Nephron progenitor cell (in vitro differentiated cells): ENCODE results near the gene EIF2S1.

ENCODE experiments used
- DNase-seq: peaks from one replicate; pipeline ENCODE4 v3.0.0; 2021
- H3K27ac Mint-ChIP-seq: 2 replicates; pipeline ENCODE4 v1.8.0; 2021; ENCODE audit warnings: mild to moderate bottlenecking, moderate library complexity, mixed read lengths
- H3K27me3 Mint-ChIP-seq: 2 replicates; pipeline ENCODE4 v1.8.0; 2021; ENCODE audit warnings: mild to moderate bottlenecking, low read depth, mixed read lengths; ENCODE audit not compliant: poor library complexity
- H3K36me3 Mint-ChIP-seq: 2 replicates; pipeline ENCODE4 v1.8.0; 2021; ENCODE audit warnings: low read depth, mixed read lengths
- H3K4me1 Mint-ChIP-seq: 2 replicates; pipeline ENCODE4 v1.8.0; 2021; ENCODE audit warnings: mixed read lengths
- H3K4me3 Mint-ChIP-seq: 2 replicates; pipeline ENCODE4 v1.8.0; 2021; ENCODE audit warnings: mild to moderate bottlenecking, moderate library complexity, mixed read lengths
- H3K9me3 Mint-ChIP-seq: 2 replicates; pipeline ENCODE4 v1.8.0; 2021; ENCODE audit warnings: mild to moderate bottlenecking, moderate library complexity, mixed read lengths
- TF ChIP-seq, protein P1 (sequence below): fragments of 200-600 bp; sonication (generic); IDR thresholded peaks from 2 replicates; pipeline ENCODE4 v1.5.0; 2021; ENCODE audit warnings: antibody characterized with exemption

Gene EIF2S1

GRCh38 chr14:67365476-67365875, 5.3 kb downstream of the EIF2S1 start:
- H3K27me3 Mint-ChIP-seq = no peaks in the 10 kb centered on the region
- no peak overlapping the region for H3K4me3 Mint-ChIP-seq
- no peak overlapping the region for H3K27ac Mint-ChIP-seq
- DNase-seq = no peak
- H3K36me3 Mint-ChIP-seq = peaks cover 66% of the 10 kb centered on the region
- TF ChIP-seq, protein P1, sequence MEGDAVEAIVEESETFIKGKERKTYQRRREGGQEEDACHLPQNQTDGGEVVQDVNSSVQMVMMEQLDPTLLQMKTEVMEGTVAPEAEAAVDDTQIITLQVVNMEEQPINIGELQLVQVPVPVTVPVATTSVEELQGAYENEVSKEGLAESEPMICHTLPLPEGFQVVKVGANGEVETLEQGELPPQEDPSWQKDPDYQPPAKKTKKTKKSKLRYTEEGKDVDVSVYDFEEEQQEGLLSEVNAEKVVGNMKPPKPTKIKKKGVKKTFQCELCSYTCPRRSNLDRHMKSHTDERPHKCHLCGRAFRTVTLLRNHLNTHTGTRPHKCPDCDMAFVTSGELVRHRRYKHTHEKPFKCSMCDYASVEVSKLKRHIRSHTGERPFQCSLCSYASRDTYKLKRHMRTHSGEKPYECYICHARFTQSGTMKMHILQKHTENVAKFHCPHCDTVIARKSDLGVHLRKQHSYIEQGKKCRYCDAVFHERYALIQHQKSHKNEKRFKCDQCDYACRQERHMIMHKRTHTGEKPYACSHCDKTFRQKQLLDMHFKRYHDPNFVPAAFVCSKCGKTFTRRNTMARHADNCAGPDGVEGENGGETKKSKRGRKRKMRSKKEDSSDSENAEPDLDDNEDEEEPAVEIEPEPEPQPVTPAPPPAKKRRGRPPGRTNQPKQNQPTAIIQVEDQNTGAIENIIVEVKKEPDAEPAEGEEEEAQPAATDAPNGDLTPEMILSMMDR = no peak
- H3K9me3 Mint-ChIP-seq = no peaks in the 10 kb centered on the region
- H3K4me1 Mint-ChIP-seq = peaks cover 26% of the 10 kb centered on the region

GRCh38 chr14:67370830-67371229, 10.7 kb downstream of the EIF2S1 start:
- no peak for DNase-seq
- H3K36me3 Mint-ChIP-seq = peaks cover 80% of the 10 kb centered on the region
- H3K27ac Mint-ChIP-seq = no peak overlapping the region
- H3K4me1 Mint-ChIP-seq = no peaks in the 10 kb centered on the region
- no peaks in the 10 kb centered on the region for H3K27me3 Mint-ChIP-seq
- TF ChIP-seq, protein P1 = no peak
- no peaks in the 10 kb centered on the region for H3K9me3 Mint-ChIP-seq
- no peak overlapping the region for H3K4me3 Mint-ChIP-seq

DNA sequence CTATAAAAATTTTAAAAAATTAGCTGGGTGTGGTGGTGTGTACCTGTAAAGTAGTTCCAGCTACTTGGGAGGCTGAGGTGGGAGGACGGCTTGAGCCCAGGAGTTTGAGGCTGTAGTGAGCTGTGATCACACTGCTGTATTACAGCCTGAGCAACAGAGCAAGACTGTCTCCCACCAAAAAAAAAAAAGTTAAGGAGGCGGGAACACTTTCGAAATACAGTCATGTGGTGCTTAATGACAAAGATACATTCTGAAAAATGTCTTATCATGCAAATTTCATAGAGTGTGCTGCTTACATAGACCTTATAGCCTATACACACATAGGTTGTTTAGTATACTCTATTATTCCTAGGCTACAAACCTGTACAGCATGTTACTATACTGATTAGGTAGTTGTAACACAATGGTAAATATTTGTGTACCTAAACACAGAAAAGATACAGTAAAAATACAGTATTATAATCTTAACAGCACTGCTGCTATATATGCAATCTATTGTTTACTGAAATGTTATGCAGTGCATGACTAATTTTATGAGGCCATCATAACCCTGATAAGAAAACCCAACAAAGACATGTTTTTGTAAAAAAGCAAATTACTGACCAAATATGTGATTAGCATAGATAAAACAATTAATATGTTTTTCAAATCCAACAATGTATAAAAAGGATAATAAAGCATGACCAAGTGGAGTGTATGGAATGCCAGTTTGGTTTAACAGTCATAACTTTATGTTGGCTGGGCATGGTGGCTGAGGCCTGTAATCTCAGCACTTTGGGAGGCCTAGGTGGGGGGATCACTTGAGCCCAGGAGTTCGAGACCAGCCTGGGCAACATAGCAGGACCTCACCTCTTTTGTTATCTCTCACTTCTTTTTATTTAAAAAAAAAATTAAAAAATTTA, 11.4 kb downstream of the EIF2S1 start:
- H3K36me3 Mint-ChIP-seq = peaks cover 79% of the 10 kb centered on the region
- no peaks in the 10 kb centered on the region for H3K27me3 Mint-ChIP-seq
- H3K4me1 Mint-ChIP-seq = no peaks in the 10 kb centered on the region
- no peak overlapping the region for H3K27ac Mint-ChIP-seq
- no peak for DNase-seq
- H3K4me3 Mint-ChIP-seq = no peak overlapping the region
- H3K9me3 Mint-ChIP-seq = no peaks in the 10 kb centered on the region
- TF ChIP-seq, protein P1 = no peak

DNA sequence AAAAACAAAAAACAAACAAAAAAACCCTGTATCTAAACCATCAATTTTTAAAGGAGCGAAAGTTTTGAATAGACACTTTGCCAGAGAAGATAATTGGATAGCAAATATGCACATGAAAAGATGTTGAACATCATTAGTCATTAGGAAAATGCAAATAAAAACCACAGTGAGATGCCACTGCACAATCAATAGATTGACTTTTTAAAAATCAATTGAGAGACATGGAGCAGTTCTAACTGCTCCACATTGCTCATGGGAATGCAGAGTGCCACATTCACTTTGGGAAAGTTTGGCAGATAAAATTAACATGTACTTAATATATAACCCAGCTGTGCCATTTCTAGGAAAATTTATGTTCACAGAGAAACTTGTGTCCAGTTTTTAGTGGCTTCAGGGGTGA, 12.7 kb downstream of the EIF2S1 start:
- Mint-ChIP-seq H3K9me3 (no peaks in the 10 kb centered on the region), H3K4me1 (no peaks in the 10 kb centered on the region), H3K27ac (no peak overlapping the region), H3K4me3 (no peak overlapping the region), H3K36me3 (peaks cover 79% of the 10 kb centered on the region), H3K27me3 (peaks cover 3% of the 10 kb centered on the region)
- DNase-seq = no peak
- TF ChIP-seq, protein P1 = no peak

- Mint-ChIP-seq H3K4me1 (no peaks in the 10 kb centered on the region), H3K4me3 (no peak overlapping the region), H3K27ac (peak overlapping the region; percentile 64), H3K36me3 (peaks cover 74% of the 10 kb centered on the region), H3K27me3 (peaks cover 3% of the 10 kb centered on the region), H3K9me3 (no peaks in the 10 kb centered on the region)
- TF ChIP-seq, protein P1 = no peak
- DNase-seq = no peak
These were observed 13.2 kb downstream of the EIF2S1 start for GRCh38 chr14:67373347-67373746.

DNA sequence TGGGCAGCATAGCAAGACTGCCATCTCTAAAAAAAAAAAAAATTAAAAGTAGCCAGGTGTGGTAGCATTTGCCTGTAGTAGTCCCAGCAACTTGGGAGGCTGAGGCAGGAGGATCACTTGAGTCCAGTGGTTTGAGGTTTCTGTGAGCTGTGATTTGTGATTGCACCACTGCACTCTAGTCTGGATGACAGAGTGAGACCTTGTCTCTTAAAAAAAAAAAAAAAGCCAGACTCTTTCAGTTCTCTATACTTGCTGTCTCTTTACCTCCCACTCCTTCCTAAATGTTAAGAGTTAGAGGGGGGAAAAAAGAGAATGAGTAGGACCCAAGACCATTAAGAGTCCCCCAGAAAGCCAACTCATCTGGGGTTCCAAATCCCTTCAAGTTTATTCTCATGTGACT, 17.8 kb downstream of the EIF2S1 start:
- Mint-ChIP-seq H3K9me3 (no peaks in the 10 kb centered on the region), H3K27me3 (peaks cover 3% of the 10 kb centered on the region), H3K27ac (no peak overlapping the region), H3K4me1 (no peaks in the 10 kb centered on the region), H3K4me3 (no peak overlapping the region), H3K36me3 (peaks cover 77% of the 10 kb centered on the region)
- DNase-seq = no peak
- TF ChIP-seq, protein P1 = no peak
